Right lobe of liver (tissue), 6 donors: ENCODE data around the gene ZNF581. TPM values are rescaled to one million over a fixed set of nuclear protein-coding genes. Genes with fewer than 3 reads are reported as not detected.

Experiments
- ATAC-seq, 4 donors: fragments of 200-7000 bp; cut with Tn5 transposase; one replicate each; pipeline ENCODE4 v1.9.1; 2020; ENCODE audit warnings: mild to moderate bottlenecking in 4 of 4, moderate library complexity in 4 of 4
- DNase-seq, 3 donors: peaks; one replicate each; pipeline ENCODE4 v3.0.0-alpha.2; 2020
- H3K27ac ChIP-seq, 3 donors: fragments of 200-600 bp; one replicate each; pipeline ENCODE4 v1.8.0; 2022
- H3K27me3 ChIP-seq, 2 donors: fragments of 200-600 bp; one replicate each; pipeline ENCODE4 v1.8.0; 2022
- H3K36me3 ChIP-seq, 4 donors: fragments of 200-600 bp; sonication (generic) in 1 of 4; one replicate each; pipeline versions ENCODE4 v1.5.1 to v1.8.0; 2017 to 2022; ENCODE audit warnings: control low read depth in 1 of 4
- H3K4me1 ChIP-seq, 4 donors: fragments of 200-600 bp; sonication (generic) in 1 of 4; one replicate each; pipeline versions ENCODE4 v1.5.1 to v1.8.0; 2017 to 2022; ENCODE audit warnings: control low read depth in 1 of 4
- H3K4me3 ChIP-seq, 3 donors: fragments of 200-600 bp; one replicate each; pipeline ENCODE4 v1.8.0; 2022
- H3K9me3 ChIP-seq, 4 donors: fragments of 200-600 bp; sonication (generic) in 1 of 4; one replicate each; pipeline versions ENCODE4 v1.5.1 to v1.8.0; 2017 to 2022; ENCODE audit warnings: control low read depth in 1 of 4
- CTCF ChIP-seq, 4 donors: fragments of 200-600 bp in 3 of 4; fragments of 450-650 bp in 1 of 4; IDR thresholded peaks; one replicate each; pipeline versions ENCODE4 v1.5.1 to v1.8.0; 2016 to 2022; ENCODE audit warnings: antibody characterized with exemption in 4 of 4, mild to moderate bottlenecking in 2 of 4
- POLR2A ChIP-seq: fragments of 450-650 bp; IDR thresholded peaks from one replicate; pipeline ENCODE4 v1.6.1; 2017; ENCODE audit warnings: antibody characterized with exemption, mild to moderate bottlenecking
- WGBS: methylation state at CpG from one replicate; pipeline ENCODE4 v1.1.6; 2018; ENCODE audit warnings: low coverage, low lambda C conversion rate; ENCODE audit not compliant: insufficient coverage; ENCODE audit errors: missing lambda C conversion rate; 5-methylcytosine and 5-hydroxymethylcytosine counted together
- intact Hi-C, 2 donors: fragments of 100-400 bp; cut with DNase I; formaldehyde crosslinking; loops; one replicate each; pipeline versions ENCODE4 v1.11.2 to v1.14.1; 2022
- total RNA-seq, 6 experiments: library from RNA; depleted of rRNA in 2 of 6; stranded (reverse); fragments of >200 nt in 2 of 6; fragmentation: NEBNext Ultra II Directional in 3 of 6; extraction: Animal tissue kit (Norgen Biotek cat#: 25700) in 3 of 6; gene quantifications; one replicate each; pipeline versions ENCODE4 v1.1.0 to v1.2.4, GENCODE V29; 2016 to 2023
- donor health status: DM: no; HTN: yes; CAD: no.
- donor health status: DM: no; HTN: no; CAD: no.
- donor health status: DM: no; HTN: no; CAD: no.
- donor health status: DM: no; HTN: yes; CAD: no.
- donor health status: DM: no; HTN: yes; CAD: no.

ZNF581 gene
- total RNA-seq, 6 experiments from 2014 or later, result 2.7 to 7.3 (median 5.1) TPM

- H3K4me3 ChIP-seq, result no peak overlapping the region
- DNase-seq (no peak), ATAC-seq (no peak)
- 90% methylated on average over 4 of the region's 20 CpGs for whole genome bisulfite sequencing
- TF ChIP-seq CTCF (IDR thresholded peaks at IDR 0.05), result no peak
- H3K27me3 ChIP-seq, result no peaks in the 10 kb centered on the region
- no peak overlapping the region for H3K27ac ChIP-seq
- peaks cover 3 to 69% (median 31%) of the 10 kb centered on the region in 4 donors for H3K36me3 ChIP-seq
- intact Hi-C loops, result no loop called here
- H3K4me1 ChIP-seq, result no peaks in the 10 kb centered on the region
- H3K9me3 ChIP-seq, result no peaks in the 10 kb centered on the region
Observed at GRCh38 chr19:55693336-55693974, 50.0 kb downstream of the ZNF581 start.

GRCh38 chr19:55694241-55694655 lies 50.8 kb downstream of the ZNF581 start:
- H3K27ac ChIP-seq, result no peak overlapping the region
- H3K36me3 ChIP-seq, result peaks cover 3 to 65% (median 29%) of the 10 kb centered on the region in 4 donors
- H3K4me1 ChIP-seq, result no peaks in the 10 kb centered on the region
- no peak for TF ChIP-seq POLR2A
- no peak for TF ChIP-seq CTCF (IDR thresholded peaks at IDR 0.05)
- H3K4me3 ChIP-seq, result no peak overlapping the region
- ATAC-seq, result no peak
- H3K9me3 ChIP-seq, result no peaks in the 10 kb centered on the region
- WGBS, result 82% methylated on average over 9 of the region's 15 CpGs
- no peaks in the 10 kb centered on the region for H3K27me3 ChIP-seq
- intact Hi-C loops, result no loop called here
- DNase-seq, result no peak

- Histone ChIP-seq H3K9me3 (no peaks in the 10 kb centered on the region), H3K27ac (no peak overlapping the region), H3K27me3 (no peaks in the 10 kb centered on the region), H3K4me3 (no peak overlapping the region), H3K36me3 (peaks cover 3 to 64% (median 27%) of the 10 kb centered on the region in 4 donors), H3K4me1 (no peaks in the 10 kb centered on the region)
- intact Hi-C loops, result no loop called here
- TF ChIP-seq CTCF (IDR thresholded peaks at IDR 0.05) (no peak), POLR2A (no peak)
- DNase-seq (no peak), ATAC-seq (no peak)
- 92% methylated on average over 11 of the region's 37 CpGs for WGBS
Observed at GRCh38 chr19:55694656-55695491, 51.4 kb downstream of the ZNF581 start.

Other genes with a start within 250 kb of the ZNF581 start
- gene UBE2S, start 235.9 kb upstream of the ZNF581 start, total RNA-seq, result 10 to 100 TPM in 3 of 6 experiments, 1 to 10 TPM in 3; 4.3 to 16.4 (median 9.1) TPM
- under 1 TPM in 1 of 6 experiments, not detected in 5; 0.04 TPM for gene SHISA7, start 200.3 kb upstream of the ZNF581 start, total RNA-seq
- gene ISOC2, start 182.0 kb upstream of the ZNF581 start, total RNA-seq, result 100 to 1,000 TPM in 3 of 6 experiments, 10 to 100 TPM in 3; 69.4 to 222 (median 100) TPM
- gene C19orf85, start 178.9 kb upstream of the ZNF581 start, total RNA-seq, result not detected
- gene ZNF628, start 167.0 kb upstream of the ZNF581 start, total RNA-seq, result 1 to 10 TPM; 3.4 to 9.2 (median 4.4) TPM
- 1 to 10 TPM; 2.5 to 6.0 (median 3.9) TPM for gene NAT14, start 158.5 kb upstream of the ZNF581 start, total RNA-seq
- 1 to 10 TPM in 4 of 6 experiments, under 1 TPM in 2; 0.35 to 1.6 (median 1.2) TPM for gene SSC5D, start 155.2 kb upstream of the ZNF581 start, total RNA-seq
- gene SBK2, start 106.5 kb upstream of the ZNF581 start, total RNA-seq, result not detected
- under 1 TPM in 2 of 6 experiments, not detected in 4; 0.33 to 0.56 TPM for gene SBK3, start 98.1 kb upstream of the ZNF581 start, total RNA-seq
- gene ZNF579, start 62.8 kb upstream of the ZNF581 start, total RNA-seq, result 1 to 10 TPM; 1.9 to 4.6 (median 3.6) TPM
- gene FIZ1, start 44.1 kb upstream of the ZNF581 start, total RNA-seq, result 10 to 100 TPM in 1 of 6 experiments, 1 to 10 TPM in 5; 3.0 to 13.1 (median 5.1) TPM
- 10 to 100 TPM in 4 of 6 experiments, 1 to 10 TPM in 2; 8.2 to 21.0 (median 11.3) TPM for gene ZNF524, start 43.4 kb upstream of the ZNF581 start, total RNA-seq
- gene ZNF865, start 38.0 kb upstream of the ZNF581 start, total RNA-seq, result 1 to 10 TPM; 4.2 to 6.0 (median 4.7) TPM
- 1 to 10 TPM; 2.9 to 5.5 (median 4.1) TPM for gene ZNF784, start 19.1 kb upstream of the ZNF581 start, total RNA-seq
- gene ZNF580, start 2.6 kb upstream of the ZNF581 start, total RNA-seq, result 10 to 100 TPM in 1 of 6 experiments, 1 to 10 TPM in 5; 5.4 to 11.6 (median 6.5) TPM
- 10 to 100 TPM in 3 of 6 experiments, 1 to 10 TPM in 3; 6.1 to 19.7 (median 9.8) TPM for gene CCDC106, start 4.6 kb downstream of the ZNF581 start, total RNA-seq
- gene U2AF2, start 11.4 kb downstream of the ZNF581 start, total RNA-seq, result 10 to 100 TPM; 55.1 to 75.6 (median 63.5) TPM
- 100 to 1,000 TPM in 5 of 6 experiments, 10 to 100 TPM in 1; 88.9 to 162 (median 107) TPM for gene EPN1, start 31.6 kb downstream of the ZNF581 start, total RNA-seq
- gene NLRP9, start 94.8 kb downstream of the ZNF581 start, total RNA-seq, result not detected
- gene RFPL4A, start 115.4 kb downstream of the ZNF581 start, total RNA-seq, result under 1 TPM in 4 of 6 experiments, not detected in 2; 0.31 to 0.99 (median 0.39) TPM
- gene RFPL4AL1, start 125.5 kb downstream of the ZNF581 start, total RNA-seq, result under 1 TPM in 2 of 6 experiments, not detected in 4; 0.57 to 0.79 TPM
- gene NLRP11, start 188.3 kb downstream of the ZNF581 start, total RNA-seq, result under 1 TPM; 0.22 to 0.92 (median 0.25) TPM
- gene NLRP4, start 192.9 kb downstream of the ZNF581 start, total RNA-seq, result not detected